K562 (cell line): ENCODE measurements around the gene COL9A3. TPM values are rescaled to one million over a fixed set of nuclear protein-coding genes. Genes with fewer than 3 reads are reported as not detected.
A peak's percentile ranks its signal among the peaks of the same experiment; 100 is the strongest.

Source experiments
- ATAC-seq: fragments of 200-7000 bp; cut with Tn5 transposase; 3 replicates; pipeline ENCODE4 v1.9.1; 2020; ENCODE audit warnings: moderate library complexity
- BruUV-seq: library from RNA; stranded (reverse); fragments of 400-500 nt; replicated peaks from 2 replicates; lab custom pipeline; 2021; lab: Mats Ljungman, UMichigan
- CTCF ChIA-PET: fragments of 300-600 bp; formaldehyde crosslinking; extraction: SDS; loops from one replicate; lab custom pipeline; 2021; ENCODE audit warnings: low intra/inter-chr PET ratio; lab: Yijun Ruan, JAX
- POLR2A ChIA-PET: fragments of 300-600, 350-650 bp; sonication (Branson Sonifier 250); formaldehyde crosslinking; extraction: SDS; loops from one replicate; lab custom pipeline; 2021; ENCODE audit warnings: antibody characterized with exemption, inconsistent platforms; lab: Yijun Ruan, JAX
- DNase-seq, 4 experiments: peaks; one replicate each; pipeline versions ENCODE4 v3.0.0 to v3.0.0-alpha.2; 2011 to 2018; ENCODE audit warnings: low spot score in 3 of 4, mixed read lengths in 3 of 4; ENCODE audit errors: extremely low read depth in 1 of 4
- FAIRE-seq: peaks from 2 replicates; lab custom pipeline; 2011; peaks lifted over from hg19 to GRCh38; lab: Jason Lieb, UNC
- H2AFZ ChIP-seq: 2 replicates; pipeline ENCODE4 v1.6.0; 2011; ENCODE audit warnings: low read depth, low read length, control low read depth, inconsistent platforms
- H3K27ac ChIP-seq: fragments of 200-600 bp; 3 replicates; pipeline ENCODE4 v1.8.0; 2011; ENCODE audit warnings: low read depth, mild to moderate bottlenecking, control low read depth, inconsistent platforms, low read length, moderate library complexity, mixed read lengths; ENCODE audit errors: extremely low read depth
- H3K27me3 ChIP-seq, 2 experiments: fragments of 300-600 bp in 1 of 2; 2 replicates in 1 of 2; 3 replicates in 1 of 2; pipeline versions ENCODE4 v1.6.0 to v1.8.0; 2011; ENCODE audit warnings: inconsistent platforms in 2 of 2, low read length in 2 of 2, mild to moderate bottlenecking in 1 of 2, mixed read lengths in 1 of 2, moderate library complexity in 1 of 2; ENCODE audit not compliant: control insufficient read depth in 2 of 2, insufficient read depth in 2 of 2
- H3K36me3 ChIP-seq: fragments of 300-600 bp; 3 replicates; pipeline ENCODE4 v1.8.0; 2011; ENCODE audit warnings: mild to moderate bottlenecking, low read length, inconsistent platforms; ENCODE audit not compliant: control insufficient read depth, insufficient read depth
- H3K4me1 ChIP-seq, 2 experiments: fragments of 200-600 bp in 1 of 2; replicated peaks in 1 of 2; 2 replicates in 1 of 2; 3 replicates in 1 of 2; pipeline versions ENCODE4 v1.5.1 to v1.8.0; 2011; ENCODE audit warnings: inconsistent platforms in 2 of 2, low read length in 2 of 2, mild to moderate bottlenecking in 1 of 2, mixed read lengths in 1 of 2, moderate library complexity in 1 of 2; ENCODE audit not compliant: control insufficient read depth in 2 of 2, insufficient read depth in 2 of 2
- H3K4me2 ChIP-seq: 2 replicates; pipeline ENCODE4 v1.6.1; 2011; ENCODE audit warnings: low read length, control low read depth, inconsistent platforms, mixed read lengths; ENCODE audit not compliant: insufficient read depth
- H3K4me3 ChIP-seq: fragments of 200-600 bp; sonication (generic), shearing (Covaris generic); 2 replicates; pipeline ENCODE4 v1.5.1; 2016; ENCODE audit warnings: control low read depth, inconsistent platforms
- H3K79me2 ChIP-seq: fragments of 200-600 bp; 3 replicates; pipeline ENCODE4 v1.8.0; 2011; ENCODE audit warnings: low read length, inconsistent platforms; ENCODE audit not compliant: control insufficient read depth, insufficient read depth
- H3K9ac ChIP-seq, 2 experiments: 2 replicates each; pipeline versions ENCODE4 v1.6.0 to v1.6.1; 2011; ENCODE audit warnings: low read depth in 2 of 2, low read length in 2 of 2, control low read depth in 1 of 2, inconsistent platforms in 1 of 2, mild to moderate bottlenecking in 1 of 2, mixed read lengths in 1 of 2; ENCODE audit not compliant: insufficient read depth in 1 of 2
- H3K9me1 ChIP-seq: one replicate; pipeline ENCODE4 v1.6.0; 2011; ENCODE audit warnings: inconsistent platforms, mild to moderate bottlenecking, low read length, moderate library complexity; ENCODE audit not compliant: control insufficient read depth, insufficient read depth
- H3K9me3 ChIP-seq: replicated peaks from 2 replicates; pipeline ENCODE4 v1.5.1; 2011; ENCODE audit warnings: low read depth, low read length, inconsistent platforms; ENCODE audit not compliant: control insufficient read depth, insufficient read depth
- H4K20me1 ChIP-seq: replicated peaks from 2 replicates; pipeline ENCODE4 v1.6.1; 2011; ENCODE audit warnings: low read length, inconsistent platforms, mixed read lengths; ENCODE audit not compliant: control insufficient read depth, insufficient read depth
- FOS ChIP-seq: IDR thresholded peaks from 3 replicates; pipeline ENCODE4 v1.6.1; 2011; ENCODE audit not compliant: insufficient read length; ENCODE audit errors: extremely low read depth
- GTF2E2 ChIP-seq: fragments of 200-800 bp; sonication (Bioruptor generic); IDR thresholded peaks from 2 replicates; pipeline ENCODE4 v1.6.1; 2016; ENCODE audit warnings: missing genetic modification characterization, missing compliant biosample characterization
- NEUROD1 ChIP-seq: fragments of 150-350 bp; IDR thresholded peaks from 2 replicates; pipeline ENCODE4 v1.6.1; 2014; ENCODE audit warnings: borderline replicate concordance, low read length, low read depth; ENCODE audit not compliant: partially characterized antibody
- PHB ChIP-seq: fragments of 250-450 bp; sonication (Bioruptor Pico); IDR thresholded peaks from 2 replicates; pipeline ENCODE4 v1.5.0; 2021
- POLR2G ChIP-seq: fragments of 200-400 bp; formaldehyde crosslinking; IDR thresholded peaks from 2 replicates; pipeline ENCODE4 v1.6.1; 2017; ENCODE audit warnings: low read depth, mild to moderate bottlenecking, antibody characterized with exemption, low read length, moderate library complexity
- POLR3G ChIP-seq: IDR thresholded peaks from 2 replicates; pipeline ENCODE4 v1.6.1; 2011; ENCODE audit not compliant: insufficient read length, insufficient replicate concordance; ENCODE audit errors: extremely low read depth
- SNAPC5 ChIP-seq: fragments of 250-450 bp; sonication (Bioruptor Pico); IDR thresholded peaks from 2 replicates; pipeline ENCODE4 v1.8.0; 2021; ENCODE audit warnings: moderate library complexity, mild to moderate bottlenecking, inconsistent platforms
- WGBS: fragments of 100-300 bp; shearing (Covaris generic); methylation state at CpG from one replicate; pipeline ENCODE4 v1.1.6; 2016; ENCODE audit warnings: low coverage, mixed read lengths; ENCODE audit not compliant: insufficient coverage; ENCODE audit errors: missing lambda C conversion rate; 5-methylcytosine and 5-hydroxymethylcytosine counted together
- in situ Hi-C: fragments of 300-500 bp; cut with MboI; formaldehyde crosslinking; loops from 4 replicates; pipeline ENCODE4 v1.15.0; 2018; ENCODE audit warnings: inconsistent platforms, mixed read lengths
- intact Hi-C: fragments of 100-400 bp; cut with micrococcal nuclease; formaldehyde crosslinking; loops from 2 replicates; pipeline ENCODE4 v1.14.2; 2022
- polyA plus RNA-seq, 8 experiments: library from polyadenylated mRNA; depleted of rRNA in 4 of 8; stranded (reverse) in 5 of 8; unstranded in 3 of 8; fragments of >200 nt; fragmentation: Nextera tagmentation in 2 of 8; fragmentation: Illumina TruSeq in 1 of 8; extraction: Ambion mirVana in 2 of 8; extraction: Trizol in 1 of 8; gene quantifications; 2 replicates each; pipeline versions ENCODE4 v1.2.1 to v1.2.3, GENCODE V29; 2011 to 2014; ENCODE audit warnings: inconsistent platforms in 1 of 8, missing spikeins in 1 of 8
- total RNA-seq, 7 experiments: library from RNA; depleted of rRNA in 6 of 7; stranded (reverse); fragments of >200 nt in 6 of 7; fragmentation: Illumina TruSeq in 2 of 7; extraction: Trizol in 2 of 7; gene quantifications; 2 replicates each; pipeline versions ENCODE4 v1.2.1 to v1.2.3, GENCODE V29; 2011 to 2021; ENCODE audit warnings: low replicate concordance in 1 of 7
- TF ChIP-seq, protein P1 (sequence below): sonication (generic); formaldehyde crosslinking; IDR thresholded peaks from 2 replicates; pipeline ENCODE4 v1.8.1; 2023; ENCODE audit warnings: mild to moderate bottlenecking, missing genetic modification reagents

The COL9A3 gene
- total and polyA plus RNA-seq, 9 of the 15 experiments (the other 6 are each of a cell fraction or from before 2014, with no cell fraction given), result 0.14 to 3.6 (median 0.88) TPM; not detected in 1

- WGBS, result 64% methylated on average over 22 of the region's 22 CpGs
- no peak overlapping the region for H3K4me3 ChIP-seq
- no peaks in the 10 kb centered on the region for H3K9me1 ChIP-seq
- H3K9ac ChIP-seq, result no peak overlapping the region
- in situ Hi-C loops, result loop anchor here (10.0 kb wide), 1 partner anchor 307 kb away; no protein-coding TSS in a partner anchor
- peaks cover 47% of the 10 kb centered on the region; the same call in 2 of the 3 replicates for H3K36me3 ChIP-seq
- no peaks in the 10 kb centered on the region; the same call in 1 of the 2 replicates for H4K20me1 ChIP-seq
- no peak overlapping the region for H3K4me2 ChIP-seq
- peaks cover 12 to 56% of the 10 kb centered on the region in 2 experiments for H3K4me1 ChIP-seq
- ATAC-seq, result no peak
- no peak for FAIRE-seq
- intact Hi-C loops, result no loop called here
- no peaks in the 10 kb centered on the region for H3K27me3 ChIP-seq
- H2AFZ ChIP-seq, result no peak overlapping the region
- peaks cover 32% of the 10 kb centered on the region for H3K79me2 ChIP-seq
- no peak overlapping the region for H3K27ac ChIP-seq
- POLR2A ChIA-PET, result interaction anchor here (1.0 to 1.3 kb wide), 2 partner anchors 23 to 303 kb away, joined by 3 read pairs; no protein-coding TSS in a partner anchor
- TF ChIP-seq, protein P1, sequence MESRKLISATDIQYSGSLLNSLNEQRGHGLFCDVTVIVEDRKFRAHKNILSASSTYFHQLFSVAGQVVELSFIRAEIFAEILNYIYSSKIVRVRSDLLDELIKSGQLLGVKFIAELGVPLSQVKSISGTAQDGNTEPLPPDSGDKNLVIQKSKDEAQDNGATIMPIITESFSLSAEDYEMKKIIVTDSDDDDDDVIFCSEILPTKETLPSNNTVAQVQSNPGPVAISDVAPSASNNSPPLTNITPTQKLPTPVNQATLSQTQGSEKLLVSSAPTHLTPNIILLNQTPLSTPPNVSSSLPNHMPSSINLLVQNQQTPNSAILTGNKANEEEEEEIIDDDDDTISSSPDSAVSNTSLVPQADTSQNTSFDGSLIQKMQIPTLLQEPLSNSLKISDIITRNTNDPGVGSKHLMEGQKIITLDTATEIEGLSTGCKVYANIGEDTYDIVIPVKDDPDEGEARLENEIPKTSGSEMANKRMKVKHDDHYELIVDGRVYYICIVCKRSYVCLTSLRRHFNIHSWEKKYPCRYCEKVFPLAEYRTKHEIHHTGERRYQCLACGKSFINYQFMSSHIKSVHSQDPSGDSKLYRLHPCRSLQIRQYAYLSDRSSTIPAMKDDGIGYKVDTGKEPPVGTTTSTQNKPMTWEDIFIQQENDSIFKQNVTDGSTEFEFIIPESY (CRISPR knock-in tag), result peak; percentile 35; the same call in 1 of the 2 replicates
- TF ChIP-seq NEUROD1 (no peak), PHB (CRISPR knock-in tag) (no peak), FOS (no peak), SNAPC5 (CRISPR knock-in tag) (no peak), POLR3G (no peak), GTF2E2 (tag) (no peak), POLR2G (peak; percentile 22)
- TF ChIP-seq, all 486 proteins: peak for 2
- CTCF ChIA-PET, result no interaction called here
- DNase-seq, result no peak
- H3K9me3 ChIP-seq, result no peaks in the 10 kb centered on the region
- no TSS peak for BruUV-seq
Measured at GRCh38 chr20:62802026-62802712, 14.7 kb upstream of the COL9A3 start.
